NAMALWA (cell line): ENCODE measurements around the gene MOCOS.
"Not testable (repeated sequence)": the region's sequence is repeated elsewhere in the genome, so short reads cannot be mapped to it uniquely, and the experiment has no call there.

Experiments
- DNase-seq: peaks from one replicate; pipeline ENCODE4 v3.0.0-alpha.2; 2015; ENCODE audit warnings: low spot score

MOCOS gene

GRCh38 chr18:36187193-36187825, at the start of gene MOCOS:
Gene MOCOS, plus strand, starts transcription at chr18:36187497. Its CDS starts 43 bp downstream, at chr18:36187540.
- no peak for DNase-seq

GRCh38 chr18:36139245-36139644, 48.1 kb upstream of the MOCOS start:
- no peak for DNase-seq

GRCh38 chr18:36141576-36141975, 45.7 kb upstream of the MOCOS start:
- no peak for DNase-seq

GRCh38 chr18:36142751-36143150, 44.5 kb upstream of the MOCOS start:
- no peak for DNase-seq

- DNase-seq: no peak
Observed at GRCh38 chr18:36143391-36143790, 43.9 kb upstream of the MOCOS start.

- peak; percentile 75 for DNase-seq
Observed at GRCh38 chr18:36149514-36150289, 37.6 kb upstream of the MOCOS start.

GRCh38 chr18:36152781-36153180, 34.5 kb upstream of the MOCOS start:
- DNase-seq: no peak

- DNase-seq: no peak
Observed at GRCh38 chr18:36153203-36153602, 34.1 kb upstream of the MOCOS start.

GRCh38 chr18:36153771-36154170, 33.5 kb upstream of the MOCOS start:
- DNase-seq: no peak

- DNase-seq: no peak
Observed at GRCh38 chr18:36155851-36156757, 31.2 kb upstream of the MOCOS start.

- DNase-seq: no peak
Observed at GRCh38 chr18:36157441-36157840, 29.9 kb upstream of the MOCOS start.

GRCh38 chr18:36158266-36158867, 28.9 kb upstream of the MOCOS start:
- no peak for DNase-seq

GRCh38 chr18:36160959-36161371, 26.3 kb upstream of the MOCOS start:
- no peak for DNase-seq

- no peak for DNase-seq
Observed at GRCh38 chr18:36162981-36163380, 24.3 kb upstream of the MOCOS start.

GRCh38 chr18:36167692-36168218, 19.5 kb upstream of the MOCOS start:
- DNase-seq: no peak

- DNase-seq: not testable (repeated sequence)
Observed at GRCh38 chr18:36168296-36168695, 19.0 kb upstream of the MOCOS start.

GRCh38 chr18:36169938-36170337, 17.4 kb upstream of the MOCOS start:
- no peak for DNase-seq

GRCh38 chr18:36175481-36175880, 11.8 kb upstream of the MOCOS start:
- no peak for DNase-seq

- DNase-seq: no peak
Observed at GRCh38 chr18:36176177-36176584, 11.1 kb upstream of the MOCOS start.

- DNase-seq: no peak
Observed at GRCh38 chr18:36176711-36177110, 10.6 kb upstream of the MOCOS start.

GRCh38 chr18:36177913-36178312, 9.4 kb upstream of the MOCOS start:
- DNase-seq: no peak
